B cell (primary cell): ENCODE data around the gene RASSF4.

ENCODE experiments used
- CTCF ChIP-seq: fragments of 200-600 bp; IDR thresholded peaks from one replicate; pipeline ENCODE4 v1.8.0; 2022; ENCODE audit warnings: antibody characterized with exemption, mild to moderate bottlenecking
- EZH2 ChIP-seq: IDR thresholded peaks from 2 replicates; pipeline ENCODE4 v1.6.1; 2012; ENCODE audit warnings: borderline replicate concordance, low read depth, mild to moderate bottlenecking, moderate library complexity, low read length; ENCODE audit not compliant: insufficient read depth, poor library complexity, severe bottlenecking

GRCh38 chr10:44948642-44949041 is 11.0 kb upstream of the RASSF4 start:
- no peak for TF ChIP-seq CTCF
- no peak for TF ChIP-seq EZH2
